ENCODE data around the gene RNASE1.
"Not testable (repeated sequence)": the region's sequence is repeated elsewhere in the genome, so short reads cannot be mapped to it uniquely, and the experiment has no call there.

DNA sequence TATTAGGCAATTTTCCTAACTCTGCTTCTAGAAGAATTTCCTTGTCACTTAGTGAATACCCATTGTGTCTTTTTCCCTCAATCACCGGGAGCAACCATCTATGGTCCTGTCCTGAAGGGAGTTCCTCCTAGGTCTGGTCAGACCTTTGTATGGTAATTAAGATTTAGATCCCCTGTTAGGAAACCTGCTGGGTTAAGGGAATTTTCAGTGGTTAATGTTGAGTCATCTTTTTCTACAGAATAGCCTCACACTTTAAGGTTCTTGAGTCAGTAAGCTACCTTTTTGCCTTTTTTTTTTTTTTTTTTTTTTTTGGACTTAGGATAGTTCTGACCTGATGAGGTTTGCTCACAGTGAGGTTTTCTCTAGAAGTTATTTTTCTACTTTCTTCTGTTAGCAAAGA is 24.0 kb upstream of the RNASE1 start:
- TF ChIP-seq, protein P1, sequence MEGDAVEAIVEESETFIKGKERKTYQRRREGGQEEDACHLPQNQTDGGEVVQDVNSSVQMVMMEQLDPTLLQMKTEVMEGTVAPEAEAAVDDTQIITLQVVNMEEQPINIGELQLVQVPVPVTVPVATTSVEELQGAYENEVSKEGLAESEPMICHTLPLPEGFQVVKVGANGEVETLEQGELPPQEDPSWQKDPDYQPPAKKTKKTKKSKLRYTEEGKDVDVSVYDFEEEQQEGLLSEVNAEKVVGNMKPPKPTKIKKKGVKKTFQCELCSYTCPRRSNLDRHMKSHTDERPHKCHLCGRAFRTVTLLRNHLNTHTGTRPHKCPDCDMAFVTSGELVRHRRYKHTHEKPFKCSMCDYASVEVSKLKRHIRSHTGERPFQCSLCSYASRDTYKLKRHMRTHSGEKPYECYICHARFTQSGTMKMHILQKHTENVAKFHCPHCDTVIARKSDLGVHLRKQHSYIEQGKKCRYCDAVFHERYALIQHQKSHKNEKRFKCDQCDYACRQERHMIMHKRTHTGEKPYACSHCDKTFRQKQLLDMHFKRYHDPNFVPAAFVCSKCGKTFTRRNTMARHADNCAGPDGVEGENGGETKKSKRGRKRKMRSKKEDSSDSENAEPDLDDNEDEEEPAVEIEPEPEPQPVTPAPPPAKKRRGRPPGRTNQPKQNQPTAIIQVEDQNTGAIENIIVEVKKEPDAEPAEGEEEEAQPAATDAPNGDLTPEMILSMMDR (IDR thresholded peaks at IDR 0.05) = not testable (repeated sequence)
- TF ChIP-seq EZH2 (IDR thresholded peaks at IDR 0.05; ENCODE audit: borderline replicate concordance, insufficient read depth, low read depth, low read length, poor library complexity, severe bottlenecking) = not testable (repeated sequence)

Measured in B cell (primary cell).